ENCODE results near the gene ZFHX3.

DNA sequence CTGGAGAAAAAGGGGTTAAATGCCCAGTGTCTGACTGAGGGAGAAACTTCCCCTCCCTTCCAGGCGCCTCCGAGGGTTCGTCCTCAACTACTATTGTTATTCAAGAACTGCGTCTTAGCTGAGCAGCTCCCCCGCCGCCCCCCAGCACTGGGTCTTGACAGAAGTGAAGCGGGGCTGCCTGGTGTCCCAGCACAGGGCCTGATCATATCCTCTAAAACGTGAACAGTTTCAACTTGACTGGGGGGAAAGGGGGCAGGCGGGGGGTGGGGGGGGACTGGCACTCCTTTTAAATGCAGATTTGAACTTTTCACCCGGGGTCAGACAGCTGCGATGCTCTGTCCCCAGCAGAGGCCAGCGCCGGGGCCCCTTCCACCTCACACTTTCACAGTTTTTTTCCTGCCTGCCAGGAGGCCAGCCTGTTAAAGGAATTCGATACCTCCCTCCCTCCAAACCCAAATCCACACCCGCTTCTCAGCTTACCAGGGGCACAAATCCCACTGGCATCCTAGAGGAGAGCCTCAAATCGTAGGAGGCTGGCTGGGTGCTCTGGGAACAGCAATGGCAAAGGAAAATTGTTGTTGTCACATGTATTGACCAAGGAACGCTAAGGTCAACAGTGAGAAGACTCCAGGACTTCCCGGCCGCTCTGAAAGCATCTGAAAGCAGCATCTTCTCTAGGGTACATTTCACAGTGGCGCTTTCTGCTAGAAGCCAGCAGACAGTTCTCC is 14.5 kb downstream of the ZFHX3 start:
- no peak for TF ChIP-seq ELF4 (IDR thresholded peaks at IDR 0.05)
- no peak for TF ChIP-seq BHLHE40 (IDR thresholded peaks at IDR 0.05; ENCODE audit: borderline replicate concordance)
